Skin epidermis (tissue), 12 donors: Measurements from ENCODE around the gene NUP188.
A peak's percentile ranks its signal among the peaks of the same experiment; 100 is the strongest.
"Not testable (repeated sequence)": the region's sequence is repeated elsewhere in the genome, so short reads cannot be mapped to it uniquely, and the experiment has no call there.

Experiments used
- H3K27ac ChIP-seq, 21 experiments: fragments of 200-600 bp; sonication (generic) in 11 of 21; one replicate each; pipeline ENCODE4 v1.5.0; 2020; ENCODE audit warnings: mild to moderate bottlenecking in 3 of 21, inconsistent platforms in 2 of 21, moderate library complexity in 2 of 21
- H3K4me3 ChIP-seq, 7 experiments: fragments of 200-600 bp; sonication (generic) in 2 of 7; one replicate each; pipeline ENCODE4 v1.5.0; 2020; ENCODE audit warnings: inconsistent platforms in 2 of 7, mild to moderate bottlenecking in 2 of 7, moderate library complexity in 1 of 7

Gene NUP188

GRCh38 chr9:128937310-128938165 lies 10.0 kb upstream of the NUP188 start:
- peak overlapping the region in 3 of 21 experiments; percentile 10 to 49 (median 42) for H3K27ac ChIP-seq
- H3K4me3 ChIP-seq: no peak overlapping the region

GRCh38 chr9:128940271-128940921 lies 7.1 kb upstream of the NUP188 start:
- peak overlapping the region in 6 of 21 experiments; percentile 4 to 50 (median 34) for H3K27ac ChIP-seq
- H3K4me3 ChIP-seq: no peak overlapping the region

- no peak overlapping the region for H3K4me3 ChIP-seq
- peak overlapping the region in 11 of 21 experiments; percentile 1 to 58 (median 33) for H3K27ac ChIP-seq
These were observed 6.3 kb upstream of the NUP188 start for GRCh38 chr9:128940946-128941755.

- Histone ChIP-seq H3K27ac (peak overlapping the region in 4 of 21 experiments; percentile 33 to 73 (median 35)), H3K4me3 (no peak overlapping the region)
These were observed 3.5 kb upstream of the NUP188 start for GRCh38 chr9:128943832-128944620.

- H3K4me3 ChIP-seq, H3K27ac ChIP-seq: not testable (repeated sequence)
These were observed 2.5 kb upstream of the NUP188 start for GRCh38 chr9:128944966-128945365.

- Histone ChIP-seq H3K4me3 (peak overlapping the region in 1 of 7 experiments; percentile 60), H3K27ac (peak overlapping the region in 3 of 21 experiments; percentile 97 to 98 (median 98))
These were observed 1.5 kb upstream of the NUP188 start for GRCh38 chr9:128945798-128946501.

GRCh38 chr9:128946571-128947276 lies 775 bp upstream of the NUP188 start:
- peak overlapping the region; percentile 23 to 98 (median 94) for H3K27ac ChIP-seq

GRCh38 chr9:128947277-128947526 lies 297 bp upstream of the NUP188 start:
- Histone ChIP-seq H3K27ac (peak overlapping the region; percentile 23 to 98 (median 94)), H3K4me3 (peak overlapping the region; percentile 60 to 96 (median 74))

More at GRCh38 chr9:128946571-128947276, 775 bp upstream of the NUP188 start:
- peak overlapping the region; percentile 60 to 96 (median 74) for H3K4me3 ChIP-seq

- H3K4me3 ChIP-seq, H3K27ac ChIP-seq: not testable (repeated sequence)
These were observed 13.9 kb downstream of the NUP188 start for GRCh38 chr9:128961403-128961802.

- Histone ChIP-seq H3K4me3 (no peak overlapping the region), H3K27ac (no peak overlapping the region)
These were observed 22.0 kb downstream of the NUP188 start for GRCh38 chr9:128969491-128969890.

- Histone ChIP-seq H3K27ac (no peak overlapping the region), H3K4me3 (no peak overlapping the region)
These were observed 25.5 kb downstream of the NUP188 start for GRCh38 chr9:128972956-128973355.

GRCh38 chr9:128979111-128979510 lies 31.6 kb downstream of the NUP188 start:
- no peak overlapping the region for H3K27ac ChIP-seq
- no peak overlapping the region for H3K4me3 ChIP-seq

- H3K4me3 ChIP-seq: no peak overlapping the region
- no peak overlapping the region for H3K27ac ChIP-seq
These were observed 36.0 kb downstream of the NUP188 start for GRCh38 chr9:128983536-128983935.

- Histone ChIP-seq H3K4me3 (no peak overlapping the region), H3K27ac (peak overlapping the region in 3 of 21 experiments; percentile 14 to 35 (median 33))
These were observed 39.2 kb downstream of the NUP188 start for GRCh38 chr9:128986671-128987070.

GRCh38 chr9:128987805-128988204 lies 40.3 kb downstream of the NUP188 start:
- Histone ChIP-seq H3K27ac (peak overlapping the region in 10 of 21 experiments; percentile 5 to 69 (median 40)), H3K4me3 (no peak overlapping the region)

GRCh38 chr9:128992995-128993394 lies 45.5 kb downstream of the NUP188 start:
- Histone ChIP-seq H3K27ac (no peak overlapping the region), H3K4me3 (no peak overlapping the region)

GRCh38 chr9:128995791-128996190 lies 48.3 kb downstream of the NUP188 start:
- Histone ChIP-seq H3K27ac (no peak overlapping the region), H3K4me3 (no peak overlapping the region)

- H3K4me3 ChIP-seq: no peak overlapping the region
- peak overlapping the region in 3 of 21 experiments; percentile 13 to 38 (median 14) for H3K27ac ChIP-seq
These were observed 51.0 kb downstream of the NUP188 start for GRCh38 chr9:128998462-128998861.
